ENCODE results near the gene GJD2.

GRCh38 chr15:34795267-34796081, 40.7 kb upstream of the GJD2 start, which contains the start of gene ACTC1:
- TF ChIP-seq EP300 (IDR thresholded peaks at IDR 0.05; ENCODE audit: low read depth), result no peak
- TF ChIP-seq, protein P1, sequence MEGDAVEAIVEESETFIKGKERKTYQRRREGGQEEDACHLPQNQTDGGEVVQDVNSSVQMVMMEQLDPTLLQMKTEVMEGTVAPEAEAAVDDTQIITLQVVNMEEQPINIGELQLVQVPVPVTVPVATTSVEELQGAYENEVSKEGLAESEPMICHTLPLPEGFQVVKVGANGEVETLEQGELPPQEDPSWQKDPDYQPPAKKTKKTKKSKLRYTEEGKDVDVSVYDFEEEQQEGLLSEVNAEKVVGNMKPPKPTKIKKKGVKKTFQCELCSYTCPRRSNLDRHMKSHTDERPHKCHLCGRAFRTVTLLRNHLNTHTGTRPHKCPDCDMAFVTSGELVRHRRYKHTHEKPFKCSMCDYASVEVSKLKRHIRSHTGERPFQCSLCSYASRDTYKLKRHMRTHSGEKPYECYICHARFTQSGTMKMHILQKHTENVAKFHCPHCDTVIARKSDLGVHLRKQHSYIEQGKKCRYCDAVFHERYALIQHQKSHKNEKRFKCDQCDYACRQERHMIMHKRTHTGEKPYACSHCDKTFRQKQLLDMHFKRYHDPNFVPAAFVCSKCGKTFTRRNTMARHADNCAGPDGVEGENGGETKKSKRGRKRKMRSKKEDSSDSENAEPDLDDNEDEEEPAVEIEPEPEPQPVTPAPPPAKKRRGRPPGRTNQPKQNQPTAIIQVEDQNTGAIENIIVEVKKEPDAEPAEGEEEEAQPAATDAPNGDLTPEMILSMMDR (IDR thresholded peaks at IDR 0.05), result no peak
- TF ChIP-seq POLR2AphosphoS5 (IDR thresholded peaks at IDR 0.05), result no peak
